ENCODE results near the gene RIIAD1.
"Not testable (repeated sequence)": the region's sequence is repeated elsewhere in the genome, so short reads cannot be mapped to it uniquely, and the experiment has no call there.

- not testable (repeated sequence) for TF ChIP-seq CTCF (tag by site-specific recombination; IDR thresholded peaks at IDR 0.05); ZNF518A (tag by site-specific recombination; conservative IDR thresholded peaks at IDR 0.05; ENCODE audit: low read depth); REST (tag by site-specific recombination; IDR thresholded peaks at IDR 0.05); ZNF776 (tag by site-specific recombination; IDR thresholded peaks at IDR 0.05; ENCODE audit: borderline replicate concordance); ZSCAN16 (tag by site-specific recombination; IDR thresholded peaks at IDR 0.05); YY1 (tag by site-specific recombination; IDR thresholded peaks at IDR 0.05); ZNF274 (IDR thresholded peaks at IDR 0.05; ENCODE audit: low read length); ZNF274 (tag by site-specific recombination; IDR thresholded peaks at IDR 0.05; ENCODE audit: borderline replicate concordance); ZNF239 (tag by site-specific recombination; IDR thresholded peaks at IDR 0.05); KLF1 (tag by site-specific recombination; IDR thresholded peaks at IDR 0.05)
Observed at GRCh38 chr1:151733995-151734394, 12.7 kb downstream of the RIIAD1 start.
